Kidney epithelial cell (primary cell): ENCODE measurements around the gene WNT3A. TPM values are rescaled to one million over a fixed set of nuclear protein-coding genes. Genes with fewer than 3 reads are reported as not detected.

Experiments used
- DNase-seq: peaks from one replicate; pipeline ENCODE4 v3.0.0-alpha.2; 2010; ENCODE audit warnings: low read depth
- H3K27me3 ChIP-seq: 2 replicates; pipeline ENCODE4 v1.6.0; 2011; ENCODE audit warnings: low read length; ENCODE audit not compliant: control insufficient read depth, insufficient read depth
- H3K36me3 ChIP-seq: 2 replicates; pipeline ENCODE4 v1.5.1; 2011; ENCODE audit warnings: low read length; ENCODE audit not compliant: control insufficient read depth, insufficient read depth
- H3K4me3 ChIP-seq: 2 replicates; pipeline ENCODE4 v1.5.1; 2011; ENCODE audit warnings: low read depth, mild to moderate bottlenecking, control low read depth, low read length
- CTCF ChIP-seq: IDR thresholded peaks from 2 replicates; pipeline ENCODE4 v1.5.1; 2011; ENCODE audit warnings: mild to moderate bottlenecking, moderate library complexity, low read length, control low read depth, inconsistent platforms; ENCODE audit not compliant: insufficient read depth, poor library complexity, severe bottlenecking
- total RNA-seq: library from RNA; depleted of rRNA; stranded (reverse); fragments of >200 nt; gene quantifications from 2 replicates; pipeline ENCODE4 v1.2.3, GENCODE V29; 2015

WNT3A gene
- total RNA-seq, 1 donor from 2014 or later: not detected

- no peak for DNase-seq
- no peak overlapping the region for H3K4me3 ChIP-seq
- TF ChIP-seq CTCF: no peak
- no peaks in the 10 kb centered on the region for H3K36me3 ChIP-seq
- H3K27me3 ChIP-seq: peaks cover 57% of the 10 kb centered on the region
Measured at GRCh38 chr1:228002792-228003191, 4.0 kb upstream of the WNT3A start.

DNA sequence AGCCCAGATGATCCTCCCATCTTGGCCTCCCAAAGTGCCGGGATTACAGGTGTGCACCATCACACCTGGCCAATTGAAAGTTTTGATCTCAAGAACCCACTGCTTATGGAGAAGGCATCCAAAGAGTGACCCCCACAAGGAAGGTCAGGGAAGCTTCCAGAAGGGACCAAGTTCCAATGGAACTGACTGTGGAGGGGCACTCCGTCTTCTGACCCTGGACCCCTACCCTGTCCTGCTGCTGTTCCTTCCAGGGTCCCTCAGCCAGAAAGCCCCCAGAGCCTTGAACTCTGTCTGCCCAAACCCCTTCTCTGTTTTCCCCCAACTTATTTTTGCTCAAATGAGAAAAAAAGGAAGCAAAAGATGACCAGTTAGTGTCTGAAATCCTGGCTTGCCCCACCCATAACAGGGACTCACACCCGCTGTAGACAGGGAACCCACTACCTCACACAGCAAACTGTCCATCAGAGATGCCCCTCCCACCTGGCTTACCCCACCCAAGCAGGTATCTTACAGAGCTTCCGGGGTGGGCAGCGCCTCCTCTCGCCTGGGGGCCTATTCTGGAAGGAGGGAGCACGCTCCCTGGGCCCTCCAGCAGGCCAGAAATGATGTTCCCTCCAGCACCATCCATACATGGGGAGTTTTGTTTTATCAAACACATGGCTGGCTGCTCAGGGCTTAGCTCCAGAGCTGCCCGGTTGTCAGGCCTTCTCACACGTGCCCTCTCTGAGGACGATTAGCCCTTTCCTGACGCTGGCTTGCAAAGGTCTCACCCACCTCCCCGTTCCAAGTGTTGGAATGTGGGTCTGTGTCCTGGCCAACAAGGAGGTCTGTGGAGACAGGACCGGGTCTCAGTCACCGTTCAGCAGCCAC lies 3.1 kb upstream of the WNT3A start:
- H3K4me3 ChIP-seq: no peak overlapping the region
- no peak for DNase-seq
- H3K36me3 ChIP-seq: no peaks in the 10 kb centered on the region
- peaks cover 66% of the 10 kb centered on the region for H3K27me3 ChIP-seq
- TF ChIP-seq CTCF: no peak

GRCh38 chr1:228004331-228004855 lies 2.4 kb upstream of the WNT3A start:
- TF ChIP-seq CTCF: peak; percentile 58
- H3K36me3 ChIP-seq: no peaks in the 10 kb centered on the region
- no peak overlapping the region for H3K4me3 ChIP-seq
- peaks cover 73% of the 10 kb centered on the region for H3K27me3 ChIP-seq
- no peak for DNase-seq

GRCh38 chr1:228004856-228005462 lies 1.8 kb upstream of the WNT3A start:
- H3K4me3 ChIP-seq: no peak overlapping the region
- TF ChIP-seq CTCF: no peak
- peaks cover 78% of the 10 kb centered on the region for H3K27me3 ChIP-seq
- no peak for DNase-seq
- H3K36me3 ChIP-seq: no peaks in the 10 kb centered on the region

GRCh38 chr1:228005511-228006033 lies 1.2 kb upstream of the WNT3A start:
- no peak for DNase-seq
- no peaks in the 10 kb centered on the region for H3K36me3 ChIP-seq
- peaks cover 81% of the 10 kb centered on the region for H3K27me3 ChIP-seq
- H3K4me3 ChIP-seq: no peak overlapping the region
- no peak for TF ChIP-seq CTCF
